Measurements from ENCODE around the gene PFKFB3. TPM values are rescaled to one million over a fixed set of nuclear protein-coding genes. Genes with fewer than 3 reads are reported as not detected.
"Not testable (repeated sequence)": the region's sequence is repeated elsewhere in the genome, so short reads cannot be mapped to it uniquely, and the experiment has no call there.

Gene PFKFB3
- total and polyA plus RNA-seq, 4 donors = 31.4 to 140 (median 80.6) TPM

DNA sequence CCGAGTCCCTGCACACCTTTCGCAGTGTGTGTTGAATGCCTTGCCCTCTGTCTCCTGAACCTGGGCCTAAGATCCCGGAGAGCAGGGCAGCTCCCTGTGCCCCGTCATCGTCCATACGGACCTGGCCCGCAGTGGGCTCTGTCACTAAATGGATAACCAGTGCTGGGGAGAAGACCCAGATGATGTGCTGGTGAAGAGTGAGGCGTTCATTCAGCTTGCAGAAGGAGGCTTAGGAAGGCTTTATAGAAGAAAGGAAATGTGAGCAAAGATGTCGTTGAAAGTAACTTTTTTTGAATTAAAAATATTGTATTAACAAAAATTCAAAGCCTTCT is 34.4 kb downstream of the PFKFB3 start:
- Histone ChIP-seq H3K9me3 (ENCODE audit: control insufficient read depth, low read length) (no peaks in the 10 kb centered on the region), H3K27me3 (ENCODE audit: control insufficient read depth in 1 of 2, insufficient read depth in 2 of 2, low read length in 1 of 2) (no peaks in the 10 kb centered on the region), H3K4me3 (ENCODE audit: low read length in 2 of 2) (no peak overlapping the region), H3K36me3 (ENCODE audit: control insufficient read depth in 1 of 2, insufficient read depth in 2 of 2, low read length in 1 of 2) (peaks cover 6 to 7% of the 10 kb centered on the region in 2 donors), H3K4me1 (ENCODE audit: control insufficient read depth in 1 of 2, insufficient read depth in 2 of 2, low read length in 2 of 2) (no peaks in the 10 kb centered on the region), H3K27ac (ENCODE audit: low read depth in 1 of 2, low read length in 2 of 2) (no peak overlapping the region)
- ATAC-seq (ENCODE audit: low FRiP score) = no peak
- intact Hi-C loops (cut with DNase I) = loop anchor here in 1 of 2 donors (5.0 kb wide), 1 partner anchor 35 kb away; no protein-coding TSS in a partner anchor
- WGBS, 2 donors = 85 to 89% methylated on average over 9 of the region's 9 CpGs
- DNase-seq = no peak

DNA sequence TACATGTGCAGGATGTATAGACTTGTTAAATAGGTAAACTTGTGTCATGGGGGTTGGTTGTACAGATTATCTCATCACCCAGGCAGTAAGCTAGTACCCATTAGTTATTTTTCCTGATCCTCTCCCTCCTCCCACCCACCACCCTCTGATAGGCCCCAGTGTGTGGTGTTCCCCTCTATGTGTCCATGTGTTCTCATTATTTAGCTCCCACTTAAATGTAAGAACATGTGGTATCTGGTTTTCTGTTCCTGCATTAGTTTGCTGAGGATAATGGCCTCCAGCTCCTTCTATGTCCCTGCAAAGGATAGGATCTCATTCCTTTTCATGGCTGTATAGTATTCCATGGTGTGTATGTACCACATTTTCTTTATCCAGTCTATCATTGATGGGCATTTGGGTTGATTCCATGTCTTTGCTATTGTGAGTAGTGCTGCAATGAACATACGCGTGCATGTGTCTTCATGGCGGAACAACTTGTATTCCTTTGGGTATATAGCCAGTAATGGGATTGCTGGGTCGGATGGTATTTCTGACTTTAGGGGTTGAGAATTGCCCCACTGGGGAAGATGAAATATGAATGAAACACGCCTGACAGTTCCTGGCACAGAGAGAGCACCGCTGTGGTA is 36.0 kb downstream of the PFKFB3 start:
- intact Hi-C loops (cut with DNase I) = loop anchor here in 1 of 2 donors (5.0 kb wide), 1 partner anchor 34 kb away; no protein-coding TSS in a partner anchor
- not testable (repeated sequence) for H3K9me3 ChIP-seq (ENCODE audit: control insufficient read depth, low read length); H3K27me3 ChIP-seq (ENCODE audit: control insufficient read depth in 1 of 2, insufficient read depth in 2 of 2, low read length in 1 of 2); H3K36me3 ChIP-seq (ENCODE audit: control insufficient read depth in 1 of 2, insufficient read depth in 2 of 2, low read length in 1 of 2); DNase-seq; ATAC-seq (ENCODE audit: low FRiP score); H3K27ac ChIP-seq (ENCODE audit: low read depth in 1 of 2, low read length in 2 of 2); H3K4me3 ChIP-seq (ENCODE audit: low read length in 2 of 2); H3K4me1 ChIP-seq (ENCODE audit: control insufficient read depth in 1 of 2, insufficient read depth in 2 of 2, low read length in 2 of 2)
- 92 to 94% methylated on average over 6 of the region's 6 CpGs for WGBS, 2 donors

DNA sequence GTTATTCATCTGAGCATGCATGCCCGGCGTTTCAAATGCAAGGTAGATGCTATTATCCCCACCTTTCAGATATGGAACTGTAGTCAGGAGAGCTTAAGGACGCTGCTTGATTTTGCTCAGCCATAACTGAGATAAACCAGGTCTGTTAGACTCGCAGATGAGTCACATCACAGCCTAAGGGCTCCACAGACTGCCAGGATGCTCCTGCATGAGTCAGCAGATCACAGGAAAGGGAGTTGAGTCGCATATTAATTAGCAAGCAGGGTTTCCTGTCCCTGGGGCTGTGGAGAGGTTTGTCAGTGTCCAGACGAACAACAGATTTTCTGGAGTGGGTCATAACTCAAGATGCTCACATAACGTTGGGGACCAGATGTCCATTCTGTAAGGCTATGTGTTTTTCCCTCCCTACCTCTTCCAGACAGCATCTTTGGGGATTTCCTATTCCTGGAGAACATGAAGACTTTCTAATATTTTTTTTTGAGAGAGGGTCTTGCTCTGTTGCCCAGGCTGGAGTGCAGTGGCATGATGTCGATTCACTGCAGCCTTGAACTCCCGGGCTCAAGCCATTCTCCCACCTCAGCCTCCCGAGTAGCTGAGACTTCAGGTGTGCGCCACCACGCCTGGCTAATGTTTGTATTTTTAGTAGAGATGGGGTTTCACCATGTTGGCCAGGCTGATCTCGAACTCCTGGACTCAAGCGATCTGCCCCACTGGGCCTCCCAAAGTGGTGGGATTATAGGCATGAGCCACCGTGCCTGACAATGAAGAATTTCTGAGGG is 36.7 kb downstream of the PFKFB3 start:
- H3K4me3 ChIP-seq (ENCODE audit: low read length in 2 of 2) = no peak overlapping the region
- 75 to 81% methylated on average over 15 of the region's 15 CpGs for WGBS, 2 donors
- H3K36me3 ChIP-seq (ENCODE audit: control insufficient read depth in 1 of 2, insufficient read depth in 2 of 2, low read length in 1 of 2) = peaks cover under 1 to 2% of the 10 kb centered on the region in 2 donors
- H3K4me1 ChIP-seq (ENCODE audit: control insufficient read depth in 1 of 2, insufficient read depth in 2 of 2, low read length in 2 of 2) = no peaks in the 10 kb centered on the region
- no peaks in the 10 kb centered on the region for H3K27me3 ChIP-seq (ENCODE audit: control insufficient read depth in 1 of 2, insufficient read depth in 2 of 2, low read length in 1 of 2)
- H3K27ac ChIP-seq (ENCODE audit: low read depth in 1 of 2, low read length in 2 of 2) = peak overlapping the region in 1 of 2 donors; percentile 24
- peak; percentile 42 for ATAC-seq (ENCODE audit: low FRiP score)
- intact Hi-C loops (cut with DNase I) = loop anchor here in 1 of 2 donors (5.0 kb wide), 1 partner anchor 33 kb away; no protein-coding TSS in a partner anchor
- no peaks in the 10 kb centered on the region for H3K9me3 ChIP-seq (ENCODE audit: control insufficient read depth, low read length)
- no peak for DNase-seq

DNA sequence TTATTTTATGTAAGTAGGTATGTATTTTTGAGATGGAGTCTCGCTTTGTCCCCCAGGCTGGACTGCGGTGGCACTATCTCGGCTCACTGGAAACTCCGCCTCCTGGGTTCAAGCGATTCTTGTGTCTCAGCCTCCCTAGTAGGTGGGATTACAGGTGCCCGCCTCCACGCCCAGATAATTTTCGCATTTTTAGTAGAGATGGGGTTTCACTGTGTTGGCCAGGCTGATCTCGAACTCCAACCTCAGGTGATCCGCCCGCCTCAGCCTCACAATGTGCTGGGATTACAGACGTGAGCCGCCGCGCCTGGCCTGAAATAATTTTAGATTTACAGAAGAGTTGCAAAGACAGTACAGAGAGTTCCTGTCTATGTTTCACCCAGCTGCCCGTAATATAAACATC is 37.5 kb downstream of the PFKFB3 start:
- Histone ChIP-seq H3K9me3 (ENCODE audit: control insufficient read depth, low read length) (no peaks in the 10 kb centered on the region), H3K27me3 (ENCODE audit: control insufficient read depth in 1 of 2, insufficient read depth in 2 of 2, low read length in 1 of 2) (no peaks in the 10 kb centered on the region), H3K4me3 (ENCODE audit: low read length in 2 of 2) (no peak overlapping the region), H3K4me1 (ENCODE audit: control insufficient read depth in 1 of 2, insufficient read depth in 2 of 2, low read length in 2 of 2) (no peaks in the 10 kb centered on the region), H3K36me3 (ENCODE audit: control insufficient read depth in 1 of 2, insufficient read depth in 2 of 2, low read length in 1 of 2) (no peaks in the 10 kb centered on the region), H3K27ac (ENCODE audit: low read depth in 1 of 2, low read length in 2 of 2) (no peak overlapping the region)
- DNase-seq (peak in 1 of 2 donors; percentile 52), ATAC-seq (ENCODE audit: low FRiP score) (no peak)
- intact Hi-C loops (cut with DNase I) = no loop called here
- WGBS, 2 donors = 95 to 96% methylated on average over 16 of the region's 16 CpGs

DNA sequence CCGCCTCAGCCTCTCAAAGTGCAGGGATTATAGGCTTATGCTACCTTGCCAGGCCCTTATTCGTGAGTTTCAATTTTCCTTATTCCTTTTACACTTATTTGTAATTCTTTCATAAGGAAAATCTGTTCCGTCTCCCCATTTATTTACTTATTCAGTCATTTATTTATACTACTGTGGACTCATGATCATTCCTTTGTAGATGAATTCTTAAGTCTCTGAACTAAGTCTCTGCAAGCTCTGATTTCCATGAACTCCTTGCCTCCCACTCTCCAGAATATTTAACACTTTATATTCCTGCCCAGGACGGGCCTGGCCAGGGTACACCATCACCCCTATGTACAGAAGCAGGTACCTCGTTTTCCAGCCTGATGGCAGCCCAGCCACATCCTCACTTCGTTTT is 39.4 kb downstream of the PFKFB3 start:
- H3K27me3 ChIP-seq (ENCODE audit: control insufficient read depth in 1 of 2, insufficient read depth in 2 of 2, low read length in 1 of 2) = no peaks in the 10 kb centered on the region
- DNase-seq = no peak
- H3K36me3 ChIP-seq (ENCODE audit: control insufficient read depth in 1 of 2, insufficient read depth in 2 of 2, low read length in 1 of 2) = no peaks in the 10 kb centered on the region
- peaks cover 3 to 5% of the 10 kb centered on the region in 2 donors for H3K4me1 ChIP-seq (ENCODE audit: control insufficient read depth in 1 of 2, insufficient read depth in 2 of 2, low read length in 2 of 2)
- ATAC-seq (ENCODE audit: low FRiP score) = no peak
- intact Hi-C loops (cut with DNase I) = no loop called here
- no peaks in the 10 kb centered on the region for H3K9me3 ChIP-seq (ENCODE audit: control insufficient read depth, low read length)
- WGBS, 2 donors = 67 to 70% methylated on average over 6 of the region's 6 CpGs
- H3K27ac ChIP-seq (ENCODE audit: low read depth in 1 of 2, low read length in 2 of 2) = no peak overlapping the region
- H3K4me3 ChIP-seq (ENCODE audit: low read length in 2 of 2) = no peak overlapping the region

DNA sequence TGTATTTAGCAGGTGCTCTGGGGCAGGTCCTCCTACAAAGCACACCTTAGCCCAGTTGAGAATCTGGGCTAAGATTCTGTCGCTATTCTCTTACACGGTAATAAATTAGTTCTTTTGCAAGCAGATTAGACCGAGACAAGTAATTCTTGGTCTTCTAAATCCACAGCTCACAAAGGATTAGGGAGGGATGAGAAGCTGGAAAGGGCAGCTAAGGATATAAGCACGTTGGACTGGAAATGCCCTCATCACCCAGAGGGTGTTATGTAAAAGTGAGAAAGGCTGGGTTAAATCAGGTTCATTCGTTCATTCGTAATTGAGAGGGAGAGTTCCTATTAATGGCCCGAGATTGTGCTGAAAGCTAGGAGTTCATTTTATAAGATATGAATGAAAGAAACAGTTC is 41.8 kb downstream of the PFKFB3 start:
- intact Hi-C loops (cut with DNase I) = no loop called here
- 66 to 69% methylated on average over 7 of the region's 7 CpGs for WGBS, 2 donors
- ATAC-seq (ENCODE audit: low FRiP score) = no peak

DNA sequence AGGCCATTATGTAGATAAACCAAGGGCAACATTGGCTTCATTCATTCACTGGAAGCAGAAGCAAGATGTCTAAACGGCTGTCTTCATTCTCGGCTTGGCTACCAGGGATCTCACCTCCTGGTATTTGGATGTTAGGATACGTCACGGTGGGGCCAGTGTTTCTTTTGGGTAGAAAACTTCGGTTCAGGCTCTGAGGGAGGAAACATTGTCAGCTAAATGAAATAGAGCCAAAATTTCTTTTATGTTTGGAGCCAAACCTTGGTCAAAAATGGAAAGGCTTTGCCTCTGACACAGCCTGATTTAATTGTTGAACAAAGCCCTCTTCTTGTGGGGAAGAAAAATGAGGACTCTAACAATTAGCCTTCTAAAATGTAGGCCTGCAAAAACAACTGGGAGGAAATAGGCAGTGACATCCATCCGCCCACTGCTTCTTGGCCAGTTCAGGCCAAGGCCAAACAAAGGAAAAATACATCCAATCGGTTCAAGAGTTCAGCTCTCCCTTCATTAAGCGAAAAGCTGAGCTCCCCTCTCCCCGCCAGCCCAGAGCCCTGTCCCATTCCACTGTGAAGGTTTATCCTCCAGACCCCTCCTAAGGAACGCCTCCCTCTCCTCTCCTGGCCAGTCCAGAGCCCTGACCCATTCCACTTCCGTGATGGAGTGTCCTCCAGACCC is 44.4 kb downstream of the PFKFB3 start:
- 27 to 28% methylated on average over 11 of the region's 11 CpGs for WGBS, 2 donors
- intact Hi-C loops (cut with DNase I) = no loop called here
- ATAC-seq (ENCODE audit: low FRiP score) = peak; percentile 46
- Histone ChIP-seq H3K4me3 (ENCODE audit: low read length in 2 of 2) (no peak overlapping the region), H3K4me1 (ENCODE audit: control insufficient read depth in 1 of 2, insufficient read depth in 2 of 2, low read length in 2 of 2) (peaks cover 3 to 6% of the 10 kb centered on the region in 2 donors), H3K36me3 (ENCODE audit: control insufficient read depth in 1 of 2, insufficient read depth in 2 of 2, low read length in 1 of 2) (no peaks in the 10 kb centered on the region), H3K9me3 (ENCODE audit: control insufficient read depth, low read length) (no peaks in the 10 kb centered on the region), H3K27ac (ENCODE audit: low read depth in 1 of 2, low read length in 2 of 2) (peak overlapping the region; percentile 43 to 48), H3K27me3 (ENCODE audit: control insufficient read depth in 1 of 2, insufficient read depth in 2 of 2, low read length in 1 of 2) (no peaks in the 10 kb centered on the region)
- DNase-seq = no peak

More for the DNA sequence above, 41.8 kb downstream of the PFKFB3 start:
- Histone ChIP-seq H3K4me3 (ENCODE audit: low read length in 2 of 2) (no peak overlapping the region), H3K4me1 (ENCODE audit: control insufficient read depth in 1 of 2, insufficient read depth in 2 of 2, low read length in 2 of 2) (peaks cover 3 to 6% of the 10 kb centered on the region in 2 donors), H3K27me3 (ENCODE audit: control insufficient read depth in 1 of 2, insufficient read depth in 2 of 2, low read length in 1 of 2) (no peaks in the 10 kb centered on the region), H3K9me3 (ENCODE audit: control insufficient read depth, low read length) (no peaks in the 10 kb centered on the region), H3K36me3 (ENCODE audit: control insufficient read depth in 1 of 2, insufficient read depth in 2 of 2, low read length in 1 of 2) (no peaks in the 10 kb centered on the region), H3K27ac (ENCODE audit: low read depth in 1 of 2, low read length in 2 of 2) (no peak overlapping the region)
- DNase-seq = no peak

DNA sequence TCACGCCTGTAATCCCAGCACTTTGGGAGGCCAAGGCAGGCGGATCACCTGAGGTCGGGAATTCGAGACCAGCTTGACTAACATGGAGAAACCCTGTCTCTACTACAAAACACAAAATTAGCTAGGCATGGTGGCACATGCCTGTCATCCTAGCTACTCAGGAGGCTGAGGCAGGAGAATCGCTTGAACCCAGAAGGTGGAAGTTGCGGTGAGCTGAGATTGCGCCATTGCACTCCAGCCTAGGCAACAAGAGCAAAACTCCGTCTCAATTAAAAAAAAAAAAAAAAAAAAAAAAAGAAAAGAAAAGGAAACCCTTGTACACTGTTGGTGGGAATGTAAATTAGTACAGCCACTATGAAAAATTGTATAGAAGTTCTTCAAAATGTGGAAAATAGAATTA is 46.2 kb downstream of the PFKFB3 start:
- DNase-seq; H3K4me1 ChIP-seq (ENCODE audit: control insufficient read depth in 1 of 2, insufficient read depth in 2 of 2, low read length in 2 of 2); H3K27ac ChIP-seq (ENCODE audit: low read depth in 1 of 2, low read length in 2 of 2); H3K36me3 ChIP-seq (ENCODE audit: control insufficient read depth in 1 of 2, insufficient read depth in 2 of 2, low read length in 1 of 2); ATAC-seq (ENCODE audit: low FRiP score); intact Hi-C loops (cut with DNase I); H3K4me3 ChIP-seq (ENCODE audit: low read length in 2 of 2); H3K27me3 ChIP-seq (ENCODE audit: control insufficient read depth in 1 of 2, insufficient read depth in 2 of 2, low read length in 1 of 2); H3K9me3 ChIP-seq (ENCODE audit: control insufficient read depth, low read length): not testable (repeated sequence)
- WGBS, 2 donors = 95 to 96% methylated on average over 8 of the region's 8 CpGs

All from aorta (tissue), 5 donors.